K562 (cell line): ENCODE results near the gene KDM2B. TPM values are rescaled to one million over a fixed set of nuclear protein-coding genes. Genes with fewer than 3 reads are reported as not detected.

Experiments
- MTF1 ChIP-seq: fragments of 250-450 bp; sonication (Bioruptor Pico); IDR thresholded peaks from 2 replicates; pipeline ENCODE4 v1.9.0; 2021; ENCODE audit warnings: moderate library complexity, mild to moderate bottlenecking, inconsistent platforms, borderline replicate concordance
- SIN3B ChIP-seq: fragments of 450-650 bp; IDR thresholded peaks from 2 replicates; pipeline ENCODE4 v1.6.1; 2017; ENCODE audit warnings: low read depth, mild to moderate bottlenecking, moderate library complexity
- ZC3H8 ChIP-seq: fragments of 450-650 bp; IDR thresholded peaks from 2 replicates; pipeline ENCODE4 v1.6.1; 2017
- ZNF212 ChIP-seq: fragments of 450-650 bp; formaldehyde crosslinking; IDR thresholded peaks from 2 replicates; pipeline ENCODE4 v1.4.0; 2020; ENCODE audit warnings: mild to moderate bottlenecking
- polyA plus RNA-seq, 8 experiments: library from polyadenylated mRNA; depleted of rRNA in 4 of 8; stranded (reverse) in 5 of 8; unstranded in 3 of 8; fragments of >200 nt; fragmentation: Nextera tagmentation in 2 of 8; fragmentation: Illumina TruSeq in 1 of 8; extraction: Ambion mirVana in 2 of 8; extraction: Trizol in 1 of 8; gene quantifications; 2 replicates each; pipeline versions ENCODE4 v1.2.1 to v1.2.3, GENCODE V29; 2011 to 2014; ENCODE audit warnings: inconsistent platforms in 1 of 8, missing spikeins in 1 of 8
- total RNA-seq, 7 experiments: library from RNA; depleted of rRNA in 6 of 7; stranded (reverse); fragments of >200 nt in 6 of 7; fragmentation: Illumina TruSeq in 2 of 7; extraction: Trizol in 2 of 7; gene quantifications; 2 replicates each; pipeline versions ENCODE4 v1.2.1 to v1.2.3, GENCODE V29; 2011 to 2021; ENCODE audit warnings: low replicate concordance in 1 of 7
- TF ChIP-seq, protein P1 (sequence below): fragments of 450-650 bp; IDR thresholded peaks from 2 replicates; pipeline ENCODE4 v1.6.1; 2016; ENCODE audit warnings: mild to moderate bottlenecking, moderate library complexity
- TF ChIP-seq, protein P2 (sequence below), 2 experiments: IDR thresholded peaks in 1 of 2; conservative IDR thresholded peaks in 1 of 2; 2 replicates each; pipeline ENCODE4 v1.6.1; 2016; ENCODE audit warnings: low read depth in 2 of 2, mild to moderate bottlenecking in 1 of 2, missing compliant biosample characterization in 1 of 2, missing genetic modification characterization in 1 of 2, moderate library complexity in 1 of 2
- TF ChIP-seq, protein P3 (sequence below): fragments of 450-650 bp; conservative IDR thresholded peaks from 2 replicates; pipeline ENCODE4 v1.6.1; 2016; ENCODE audit warnings: missing genetic modification characterization, low read depth, mild to moderate bottlenecking, control low read depth, missing compliant biosample characterization

The KDM2B gene
- total and polyA plus RNA-seq, 9 of the 15 experiments (the other 6 are each of a cell fraction or from before 2014, with no cell fraction given): 7.4 to 50.5 (median 22.5) TPM

DNA sequence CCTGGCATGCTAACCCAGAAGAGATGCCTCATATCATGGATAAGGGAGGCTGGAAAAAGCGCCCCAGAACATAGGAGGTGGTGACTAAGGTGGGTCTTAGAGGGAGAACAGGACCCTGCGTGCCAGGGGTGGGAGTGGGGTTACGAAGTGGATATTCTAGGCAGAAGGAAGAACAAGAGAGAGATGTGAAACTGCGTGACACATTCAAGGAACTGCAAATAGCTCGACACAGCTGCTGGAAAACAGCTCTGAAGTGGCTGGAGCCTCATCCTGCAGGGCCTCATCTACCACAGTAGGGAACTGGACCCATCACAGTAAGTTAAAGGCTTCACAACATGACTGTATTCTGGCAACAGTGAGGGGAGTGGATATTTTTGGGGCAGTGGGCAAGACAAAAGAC is 119.8 kb downstream of the KDM2B start (continued):
- TF ChIP-seq, protein P1, sequence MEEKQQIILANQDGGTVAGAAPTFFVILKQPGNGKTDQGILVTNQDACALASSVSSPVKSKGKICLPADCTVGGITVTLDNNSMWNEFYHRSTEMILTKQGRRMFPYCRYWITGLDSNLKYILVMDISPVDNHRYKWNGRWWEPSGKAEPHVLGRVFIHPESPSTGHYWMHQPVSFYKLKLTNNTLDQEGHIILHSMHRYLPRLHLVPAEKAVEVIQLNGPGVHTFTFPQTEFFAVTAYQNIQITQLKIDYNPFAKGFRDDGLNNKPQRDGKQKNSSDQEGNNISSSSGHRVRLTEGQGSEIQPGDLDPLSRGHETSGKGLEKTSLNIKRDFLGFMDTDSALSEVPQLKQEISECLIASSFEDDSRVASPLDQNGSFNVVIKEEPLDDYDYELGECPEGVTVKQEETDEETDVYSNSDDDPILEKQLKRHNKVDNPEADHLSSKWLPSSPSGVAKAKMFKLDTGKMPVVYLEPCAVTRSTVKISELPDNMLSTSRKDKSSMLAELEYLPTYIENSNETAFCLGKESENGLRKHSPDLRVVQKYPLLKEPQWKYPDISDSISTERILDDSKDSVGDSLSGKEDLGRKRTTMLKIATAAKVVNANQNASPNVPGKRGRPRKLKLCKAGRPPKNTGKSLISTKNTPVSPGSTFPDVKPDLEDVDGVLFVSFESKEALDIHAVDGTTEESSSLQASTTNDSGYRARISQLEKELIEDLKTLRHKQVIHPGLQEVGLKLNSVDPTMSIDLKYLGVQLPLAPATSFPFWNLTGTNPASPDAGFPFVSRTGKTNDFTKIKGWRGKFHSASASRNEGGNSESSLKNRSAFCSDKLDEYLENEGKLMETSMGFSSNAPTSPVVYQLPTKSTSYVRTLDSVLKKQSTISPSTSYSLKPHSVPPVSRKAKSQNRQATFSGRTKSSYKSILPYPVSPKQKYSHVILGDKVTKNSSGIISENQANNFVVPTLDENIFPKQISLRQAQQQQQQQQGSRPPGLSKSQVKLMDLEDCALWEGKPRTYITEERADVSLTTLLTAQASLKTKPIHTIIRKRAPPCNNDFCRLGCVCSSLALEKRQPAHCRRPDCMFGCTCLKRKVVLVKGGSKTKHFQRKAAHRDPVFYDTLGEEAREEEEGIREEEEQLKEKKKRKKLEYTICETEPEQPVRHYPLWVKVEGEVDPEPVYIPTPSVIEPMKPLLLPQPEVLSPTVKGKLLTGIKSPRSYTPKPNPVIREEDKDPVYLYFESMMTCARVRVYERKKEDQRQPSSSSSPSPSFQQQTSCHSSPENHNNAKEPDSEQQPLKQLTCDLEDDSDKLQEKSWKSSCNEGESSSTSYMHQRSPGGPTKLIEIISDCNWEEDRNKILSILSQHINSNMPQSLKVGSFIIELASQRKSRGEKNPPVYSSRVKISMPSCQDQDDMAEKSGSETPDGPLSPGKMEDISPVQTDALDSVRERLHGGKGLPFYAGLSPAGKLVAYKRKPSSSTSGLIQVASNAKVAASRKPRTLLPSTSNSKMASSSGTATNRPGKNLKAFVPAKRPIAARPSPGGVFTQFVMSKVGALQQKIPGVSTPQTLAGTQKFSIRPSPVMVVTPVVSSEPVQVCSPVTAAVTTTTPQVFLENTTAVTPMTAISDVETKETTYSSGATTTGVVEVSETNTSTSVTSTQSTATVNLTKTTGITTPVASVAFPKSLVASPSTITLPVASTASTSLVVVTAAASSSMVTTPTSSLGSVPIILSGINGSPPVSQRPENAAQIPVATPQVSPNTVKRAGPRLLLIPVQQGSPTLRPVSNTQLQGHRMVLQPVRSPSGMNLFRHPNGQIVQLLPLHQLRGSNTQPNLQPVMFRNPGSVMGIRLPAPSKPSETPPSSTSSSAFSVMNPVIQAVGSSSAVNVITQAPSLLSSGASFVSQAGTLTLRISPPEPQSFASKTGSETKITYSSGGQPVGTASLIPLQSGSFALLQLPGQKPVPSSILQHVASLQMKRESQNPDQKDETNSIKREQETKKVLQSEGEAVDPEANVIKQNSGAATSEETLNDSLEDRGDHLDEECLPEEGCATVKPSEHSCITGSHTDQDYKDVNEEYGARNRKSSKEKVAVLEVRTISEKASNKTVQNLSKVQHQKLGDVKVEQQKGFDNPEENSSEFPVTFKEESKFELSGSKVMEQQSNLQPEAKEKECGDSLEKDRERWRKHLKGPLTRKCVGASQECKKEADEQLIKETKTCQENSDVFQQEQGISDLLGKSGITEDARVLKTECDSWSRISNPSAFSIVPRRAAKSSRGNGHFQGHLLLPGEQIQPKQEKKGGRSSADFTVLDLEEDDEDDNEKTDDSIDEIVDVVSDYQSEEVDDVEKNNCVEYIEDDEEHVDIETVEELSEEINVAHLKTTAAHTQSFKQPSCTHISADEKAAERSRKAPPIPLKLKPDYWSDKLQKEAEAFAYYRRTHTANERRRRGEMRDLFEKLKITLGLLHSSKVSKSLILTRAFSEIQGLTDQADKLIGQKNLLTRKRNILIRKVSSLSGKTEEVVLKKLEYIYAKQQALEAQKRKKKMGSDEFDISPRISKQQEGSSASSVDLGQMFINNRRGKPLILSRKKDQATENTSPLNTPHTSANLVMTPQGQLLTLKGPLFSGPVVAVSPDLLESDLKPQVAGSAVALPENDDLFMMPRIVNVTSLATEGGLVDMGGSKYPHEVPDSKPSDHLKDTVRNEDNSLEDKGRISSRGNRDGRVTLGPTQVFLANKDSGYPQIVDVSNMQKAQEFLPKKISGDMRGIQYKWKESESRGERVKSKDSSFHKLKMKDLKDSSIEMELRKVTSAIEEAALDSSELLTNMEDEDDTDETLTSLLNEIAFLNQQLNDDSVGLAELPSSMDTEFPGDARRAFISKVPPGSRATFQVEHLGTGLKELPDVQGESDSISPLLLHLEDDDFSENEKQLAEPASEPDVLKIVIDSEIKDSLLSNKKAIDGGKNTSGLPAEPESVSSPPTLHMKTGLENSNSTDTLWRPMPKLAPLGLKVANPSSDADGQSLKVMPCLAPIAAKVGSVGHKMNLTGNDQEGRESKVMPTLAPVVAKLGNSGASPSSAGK: no peak
- TF ChIP-seq, protein P2, sequence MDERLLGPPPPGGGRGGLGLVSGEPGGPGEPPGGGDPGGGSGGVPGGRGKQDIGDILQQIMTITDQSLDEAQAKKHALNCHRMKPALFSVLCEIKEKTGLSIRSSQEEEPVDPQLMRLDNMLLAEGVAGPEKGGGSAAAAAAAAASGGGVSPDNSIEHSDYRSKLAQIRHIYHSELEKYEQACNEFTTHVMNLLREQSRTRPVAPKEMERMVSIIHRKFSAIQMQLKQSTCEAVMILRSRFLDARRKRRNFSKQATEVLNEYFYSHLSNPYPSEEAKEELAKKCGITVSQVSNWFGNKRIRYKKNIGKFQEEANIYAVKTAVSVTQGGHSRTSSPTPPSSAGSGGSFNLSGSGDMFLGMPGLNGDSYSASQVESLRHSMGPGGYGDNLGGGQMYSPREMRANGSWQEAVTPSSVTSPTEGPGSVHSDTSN (CRISPR knock-in tag; IDR thresholded peaks at IDR 0.05; ENCODE audit: low read depth): no peak
- TF ChIP-seq, protein P2 (tag; conservative IDR thresholded peaks at IDR 0.05; ENCODE audit: low read depth): no peak
- TF ChIP-seq ZNF212: no peak
- TF ChIP-seq SIN3B: no peak
- no peak for TF ChIP-seq MTF1 (CRISPR knock-in tag)
- TF ChIP-seq, protein P3, sequence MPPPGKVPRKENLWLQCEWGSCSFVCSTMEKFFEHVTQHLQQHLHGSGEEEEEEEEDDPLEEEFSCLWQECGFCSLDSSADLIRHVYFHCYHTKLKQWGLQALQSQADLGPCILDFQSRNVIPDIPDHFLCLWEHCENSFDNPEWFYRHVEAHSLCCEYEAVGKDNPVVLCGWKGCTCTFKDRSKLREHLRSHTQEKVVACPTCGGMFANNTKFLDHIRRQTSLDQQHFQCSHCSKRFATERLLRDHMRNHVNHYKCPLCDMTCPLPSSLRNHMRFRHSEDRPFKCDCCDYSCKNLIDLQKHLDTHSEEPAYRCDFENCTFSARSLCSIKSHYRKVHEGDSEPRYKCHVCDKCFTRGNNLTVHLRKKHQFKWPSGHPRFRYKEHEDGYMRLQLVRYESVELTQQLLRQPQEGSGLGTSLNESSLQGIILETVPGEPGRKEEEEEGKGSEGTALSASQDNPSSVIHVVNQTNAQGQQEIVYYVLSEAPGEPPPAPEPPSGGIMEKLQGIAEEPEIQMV (tag): no peak
- no peak for TF ChIP-seq ZC3H8
